ENCODE data around the gene EBLN1.

DNA sequence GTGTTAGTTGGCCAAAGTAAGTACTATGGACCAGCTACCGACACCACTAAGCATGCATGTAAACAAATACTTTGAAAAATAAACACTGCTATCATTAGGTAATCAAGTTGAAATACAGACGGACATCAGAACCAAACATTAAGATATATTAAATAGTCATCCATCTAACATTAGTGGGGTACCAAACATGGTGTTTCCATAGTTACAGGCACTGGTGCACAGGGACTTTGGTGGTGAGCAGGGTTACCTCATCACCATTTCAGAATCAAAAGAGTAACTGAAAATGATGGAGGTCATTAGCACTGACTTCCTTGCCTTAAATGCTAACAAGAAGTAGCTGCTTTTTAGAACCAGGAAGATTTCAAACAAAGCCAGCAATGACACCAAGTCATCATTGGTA is 23.9 kb downstream of the EBLN1 start:
- TF ChIP-seq PAXIP1 (CRISPR knock-in tag; conservative IDR thresholded peaks at IDR 0.05): no peak
- no peak for TF ChIP-seq ZNF792 (CRISPR knock-in tag; IDR thresholded peaks at IDR 0.05)
- TF ChIP-seq EP300 (IDR thresholded peaks at IDR 0.05; ENCODE audit: low read depth in 2 of 2, low read length in 2 of 2): no peak
- TF ChIP-seq EP300 (CRISPR knock-in tag; IDR thresholded peaks at IDR 0.05; ENCODE audit: borderline replicate concordance): no peak
- TF ChIP-seq, protein P1, sequence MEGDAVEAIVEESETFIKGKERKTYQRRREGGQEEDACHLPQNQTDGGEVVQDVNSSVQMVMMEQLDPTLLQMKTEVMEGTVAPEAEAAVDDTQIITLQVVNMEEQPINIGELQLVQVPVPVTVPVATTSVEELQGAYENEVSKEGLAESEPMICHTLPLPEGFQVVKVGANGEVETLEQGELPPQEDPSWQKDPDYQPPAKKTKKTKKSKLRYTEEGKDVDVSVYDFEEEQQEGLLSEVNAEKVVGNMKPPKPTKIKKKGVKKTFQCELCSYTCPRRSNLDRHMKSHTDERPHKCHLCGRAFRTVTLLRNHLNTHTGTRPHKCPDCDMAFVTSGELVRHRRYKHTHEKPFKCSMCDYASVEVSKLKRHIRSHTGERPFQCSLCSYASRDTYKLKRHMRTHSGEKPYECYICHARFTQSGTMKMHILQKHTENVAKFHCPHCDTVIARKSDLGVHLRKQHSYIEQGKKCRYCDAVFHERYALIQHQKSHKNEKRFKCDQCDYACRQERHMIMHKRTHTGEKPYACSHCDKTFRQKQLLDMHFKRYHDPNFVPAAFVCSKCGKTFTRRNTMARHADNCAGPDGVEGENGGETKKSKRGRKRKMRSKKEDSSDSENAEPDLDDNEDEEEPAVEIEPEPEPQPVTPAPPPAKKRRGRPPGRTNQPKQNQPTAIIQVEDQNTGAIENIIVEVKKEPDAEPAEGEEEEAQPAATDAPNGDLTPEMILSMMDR (CRISPR knock-in tag; IDR thresholded peaks at IDR 0.05): no peak
- no peak for TF ChIP-seq MAX (IDR thresholded peaks at IDR 0.05)
- TF ChIP-seq KDM5A (IDR thresholded peaks at IDR 0.05; ENCODE audit: borderline replicate concordance, low read length): no peak
- TF ChIP-seq POLR2A (IDR thresholded peaks at IDR 0.05; ENCODE audit: insufficient read depth in 1 of 2, low read depth in 2 of 2, low read length in 2 of 2): no peak
- TF ChIP-seq, protein P2, sequence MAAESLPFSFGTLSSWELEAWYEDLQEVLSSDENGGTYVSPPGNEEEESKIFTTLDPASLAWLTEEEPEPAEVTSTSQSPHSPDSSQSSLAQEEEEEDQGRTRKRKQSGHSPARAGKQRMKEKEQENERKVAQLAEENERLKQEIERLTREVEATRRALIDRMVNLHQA (CRISPR knock-in tag; IDR thresholded peaks at IDR 0.05): no peak
- TF ChIP-seq JUND (CRISPR knock-in tag; IDR thresholded peaks at IDR 0.05): no peak
- TF ChIP-seq, protein P3, sequence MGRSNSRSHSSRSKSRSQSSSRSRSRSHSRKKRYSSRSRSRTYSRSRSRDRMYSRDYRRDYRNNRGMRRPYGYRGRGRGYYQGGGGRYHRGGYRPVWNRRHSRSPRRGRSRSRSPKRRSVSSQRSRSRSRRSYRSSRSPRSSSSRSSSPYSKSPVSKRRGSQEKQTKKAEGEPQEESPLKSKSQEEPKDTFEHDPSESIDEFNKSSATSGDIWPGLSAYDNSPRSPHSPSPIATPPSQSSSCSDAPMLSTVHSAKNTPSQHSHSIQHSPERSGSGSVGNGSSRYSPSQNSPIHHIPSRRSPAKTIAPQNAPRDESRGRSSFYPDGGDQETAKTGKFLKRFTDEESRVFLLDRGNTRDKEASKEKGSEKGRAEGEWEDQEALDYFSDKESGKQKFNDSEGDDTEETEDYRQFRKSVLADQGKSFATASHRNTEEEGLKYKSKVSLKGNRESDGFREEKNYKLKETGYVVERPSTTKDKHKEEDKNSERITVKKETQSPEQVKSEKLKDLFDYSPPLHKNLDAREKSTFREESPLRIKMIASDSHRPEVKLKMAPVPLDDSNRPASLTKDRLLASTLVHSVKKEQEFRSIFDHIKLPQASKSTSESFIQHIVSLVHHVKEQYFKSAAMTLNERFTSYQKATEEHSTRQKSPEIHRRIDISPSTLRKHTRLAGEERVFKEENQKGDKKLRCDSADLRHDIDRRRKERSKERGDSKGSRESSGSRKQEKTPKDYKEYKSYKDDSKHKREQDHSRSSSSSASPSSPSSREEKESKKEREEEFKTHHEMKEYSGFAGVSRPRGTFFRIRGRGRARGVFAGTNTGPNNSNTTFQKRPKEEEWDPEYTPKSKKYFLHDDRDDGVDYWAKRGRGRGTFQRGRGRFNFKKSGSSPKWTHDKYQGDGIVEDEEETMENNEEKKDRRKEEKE (IDR thresholded peaks at IDR 0.05): no peak
- no peak for TF ChIP-seq PAX8 (CRISPR knock-in tag; IDR thresholded peaks at IDR 0.05; ENCODE audit: borderline replicate concordance)
- no peak for TF ChIP-seq YEATS4 (CRISPR knock-in tag; IDR thresholded peaks at IDR 0.05; ENCODE audit: borderline replicate concordance)
